Liver (tissue), 9 donors: Measurements from ENCODE around the gene IQCE. TPM values are rescaled to one million over a fixed set of nuclear protein-coding genes. Genes with fewer than 3 reads are reported as not detected.
A peak's percentile ranks its signal among the peaks of the same experiment; 100 is the strongest.

Source experiments
- DNase-seq: peaks from one replicate; pipeline ENCODE4 v3.0.0-alpha.2; 2017; ENCODE audit warnings: low spot score
- H3K27ac ChIP-seq, 2 donors: one replicate each; pipeline ENCODE4 v1.7.0; 2013; ENCODE audit warnings: inconsistent platforms in 2 of 2, low read length in 2 of 2, control low read depth in 1 of 2, low read depth in 1 of 2, mild to moderate bottlenecking in 1 of 2
- H3K27me3 ChIP-seq, 4 donors: one replicate each; pipeline versions ENCODE4 v1.6.1 to v1.7.0; 2013; ENCODE audit warnings: low read length in 3 of 4, inconsistent platforms in 1 of 4, mild to moderate bottlenecking in 1 of 4, moderate library complexity in 1 of 4; ENCODE audit not compliant: control insufficient read depth in 4 of 4, insufficient read depth in 4 of 4
- H3K36me3 ChIP-seq, 4 donors: one replicate each; pipeline versions ENCODE4 v1.6.1 to v1.7.0; 2013; ENCODE audit warnings: low read length in 3 of 4, mild to moderate bottlenecking in 3 of 4, low read depth in 1 of 4, moderate library complexity in 1 of 4; ENCODE audit not compliant: control insufficient read depth in 4 of 4, insufficient read depth in 3 of 4
- H3K4me1 ChIP-seq, 4 donors: one replicate each; pipeline versions ENCODE4 v1.6.1 to v1.7.0; 2013; ENCODE audit warnings: low read length in 3 of 4, mild to moderate bottlenecking in 3 of 4, moderate library complexity in 1 of 4; ENCODE audit not compliant: control insufficient read depth in 4 of 4, insufficient read depth in 4 of 4
- H3K4me3 ChIP-seq, 3 donors: one replicate each; pipeline versions ENCODE4 v1.6.1 to v1.7.0; 2013; ENCODE audit warnings: low read length in 3 of 3, control low read depth in 1 of 3, low read depth in 1 of 3, mild to moderate bottlenecking in 1 of 3
- H3K9ac ChIP-seq, 2 donors: one replicate each; pipeline ENCODE4 v1.7.0; 2013; ENCODE audit warnings: low read length in 2 of 2, mild to moderate bottlenecking in 2 of 2, moderate library complexity in 2 of 2, control low read depth in 1 of 2, low read depth in 1 of 2
- H3K9me3 ChIP-seq, 4 donors: one replicate each; pipeline versions ENCODE4 v1.6.1 to v1.7.0; 2013; ENCODE audit warnings: low read length in 3 of 4; ENCODE audit not compliant: control insufficient read depth in 4 of 4
- EGR1 ChIP-seq, 2 donors: IDR thresholded peaks; 2 replicates each; pipeline ENCODE4 v1.6.1; 2016 to 2018; ENCODE audit warnings: antibody characterized with exemption in 2 of 2, low read depth in 2 of 2
- FOXA1 ChIP-seq: IDR thresholded peaks from 2 replicates; pipeline ENCODE4 v1.6.1; 2016; ENCODE audit warnings: antibody characterized with exemption
- FOXA2 ChIP-seq: IDR thresholded peaks from 2 replicates; pipeline ENCODE4 v1.6.1; 2016; ENCODE audit warnings: antibody characterized with exemption
- GABPA ChIP-seq, 2 donors: IDR thresholded peaks in 1 of 2; conservative IDR thresholded peaks in 1 of 2; 2 replicates each; pipeline ENCODE4 v1.6.1; 2016; ENCODE audit warnings: antibody characterized with exemption in 2 of 2, mild to moderate bottlenecking in 1 of 2, moderate library complexity in 1 of 2
- HNF4A ChIP-seq, 2 donors: conservative IDR thresholded peaks; 2 replicates each; pipeline ENCODE4 v1.6.1; 2016; ENCODE audit warnings: antibody characterized with exemption in 2 of 2, mild to moderate bottlenecking in 2 of 2
- HNF4G ChIP-seq: IDR thresholded peaks from 2 replicates; pipeline ENCODE4 v1.6.1; 2016; ENCODE audit warnings: antibody characterized with exemption
- JUND ChIP-seq, 2 donors: IDR thresholded peaks; 2 replicates each; pipeline ENCODE4 v1.6.1; 2016; ENCODE audit warnings: antibody characterized with exemption in 2 of 2
- RAD21 ChIP-seq, 2 donors: IDR thresholded peaks; 2 replicates each; pipeline ENCODE4 v1.6.1; 2016; ENCODE audit warnings: antibody characterized with exemption in 2 of 2, mild to moderate bottlenecking in 2 of 2
- RXRA ChIP-seq, 2 donors: IDR thresholded peaks; 2 replicates each; pipeline ENCODE4 v1.6.1; 2017 to 2018; ENCODE audit warnings: antibody characterized with exemption in 2 of 2, mild to moderate bottlenecking in 1 of 2
- SP1 ChIP-seq: IDR thresholded peaks from 2 replicates; pipeline ENCODE4 v1.6.1; 2018; ENCODE audit warnings: antibody characterized with exemption, mild to moderate bottlenecking
- TAF1 ChIP-seq: conservative IDR thresholded peaks from 2 replicates; pipeline ENCODE4 v1.6.1; 2016; ENCODE audit warnings: antibody characterized with exemption, mild to moderate bottlenecking
- YY1 ChIP-seq: IDR thresholded peaks from 2 replicates; pipeline ENCODE4 v1.6.1; 2016; ENCODE audit warnings: antibody characterized with exemption, mild to moderate bottlenecking
- WGBS: extraction: QIAGEN DNeasy Blood & Tissue Kit; methylation state at CpG from one replicate; pipeline ENCODE4 v1.1.7; 2013; 5-methylcytosine and 5-hydroxymethylcytosine counted together
- polyA plus RNA-seq, 2 donors: library from polyadenylated mRNA; stranded (reverse) in 1 of 2; unstranded in 1 of 2; fragments of 200-250 nt in 1 of 2; fragments of >200 nt in 1 of 2; fragmentation: Nextera tagmentation in 1 of 2; extraction: Ambion mirVana in 1 of 2; gene quantifications; one replicate each; pipeline versions ENCODE4 v1.2.1 to v1.2.3, GENCODE V29; 2013 to 2015
- total RNA-seq, 2 donors: library from RNA; depleted of rRNA; stranded (reverse); fragments of >200 nt; gene quantifications; one replicate each; pipeline ENCODE4 v1.2.3, GENCODE V29; 2014
- TF ChIP-seq, protein P1 (sequence below): IDR thresholded peaks from 2 replicates; pipeline ENCODE4 v1.6.1; 2016; ENCODE audit warnings: antibody characterized with exemption
- TF ChIP-seq, protein P2 (sequence below): IDR thresholded peaks from 2 replicates; pipeline ENCODE4 v1.6.1; 2016; ENCODE audit warnings: antibody characterized with exemption
- TF ChIP-seq, protein P3 (sequence below): fragments of 150-350 bp; IDR thresholded peaks from 2 replicates; pipeline ENCODE4 v1.5.1; 2017; ENCODE audit warnings: improper control_type of control experiment, low read depth, low read length; ENCODE audit not compliant: missing input control
- TF ChIP-seq, protein P4 (sequence below): IDR thresholded peaks from 2 replicates; pipeline ENCODE4 v1.6.1; 2016; ENCODE audit warnings: antibody characterized with exemption, mild to moderate bottlenecking
- TF ChIP-seq, protein P5 (sequence below): IDR thresholded peaks from 2 replicates; pipeline ENCODE4 v1.6.1; 2016; ENCODE audit warnings: antibody characterized with exemption
- donor health status: healthy.
- donor health status: healthy.
- donor health status: healthy.
- donor health status: healthy.
- donor health status: healthy.

The IQCE gene
- total and polyA plus RNA-seq, 4 donors, result 2.1 to 5.9 (median 3.6) TPM

DNA sequence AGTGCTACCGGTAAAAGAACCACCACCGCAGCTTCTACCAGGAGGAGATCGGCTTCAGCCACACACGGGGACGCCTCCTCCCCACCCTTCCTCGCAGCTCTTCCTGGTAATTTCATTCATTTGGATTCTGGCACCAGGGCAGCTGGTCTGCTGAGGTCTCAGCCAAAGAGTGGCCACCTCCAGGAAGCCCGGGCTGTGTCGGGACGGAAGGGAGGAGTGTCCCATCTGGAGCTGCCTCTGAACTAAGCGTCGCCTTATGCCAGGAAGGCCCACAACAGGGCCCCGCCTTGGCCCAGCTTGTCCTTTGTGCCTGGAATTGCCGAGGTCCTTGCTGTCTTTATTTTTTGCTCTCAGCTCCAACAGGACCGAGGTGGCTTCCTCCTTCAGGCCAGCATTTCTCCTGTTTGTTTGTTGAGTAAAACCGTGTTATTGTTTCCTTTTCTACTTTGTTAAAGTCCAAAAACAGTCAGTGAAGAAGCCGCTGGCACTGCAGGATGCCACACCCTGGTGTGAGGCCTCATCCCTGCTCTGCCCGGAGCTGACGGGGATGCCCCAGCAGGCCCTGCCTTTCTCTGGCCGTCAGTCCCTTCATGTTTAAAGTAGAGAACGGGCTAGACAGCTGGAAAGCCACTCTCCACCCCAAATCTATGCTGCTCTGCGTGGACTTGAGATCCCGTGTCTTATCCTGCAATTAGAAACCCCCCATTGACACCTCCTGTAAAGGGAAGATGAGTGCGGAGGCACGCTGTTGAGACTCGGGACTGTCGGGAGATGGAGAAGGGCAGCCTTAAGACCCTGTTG lies 48.5 kb downstream of the IQCE start (continued):
- TF ChIP-seq, protein P1, sequence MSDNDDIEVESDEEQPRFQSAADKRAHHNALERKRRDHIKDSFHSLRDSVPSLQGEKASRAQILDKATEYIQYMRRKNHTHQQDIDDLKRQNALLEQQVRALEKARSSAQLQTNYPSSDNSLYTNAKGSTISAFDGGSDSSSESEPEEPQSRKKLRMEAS, result no peak
- peak; percentile 34 for TF ChIP-seq SP1
- TF ChIP-seq, protein P2, sequence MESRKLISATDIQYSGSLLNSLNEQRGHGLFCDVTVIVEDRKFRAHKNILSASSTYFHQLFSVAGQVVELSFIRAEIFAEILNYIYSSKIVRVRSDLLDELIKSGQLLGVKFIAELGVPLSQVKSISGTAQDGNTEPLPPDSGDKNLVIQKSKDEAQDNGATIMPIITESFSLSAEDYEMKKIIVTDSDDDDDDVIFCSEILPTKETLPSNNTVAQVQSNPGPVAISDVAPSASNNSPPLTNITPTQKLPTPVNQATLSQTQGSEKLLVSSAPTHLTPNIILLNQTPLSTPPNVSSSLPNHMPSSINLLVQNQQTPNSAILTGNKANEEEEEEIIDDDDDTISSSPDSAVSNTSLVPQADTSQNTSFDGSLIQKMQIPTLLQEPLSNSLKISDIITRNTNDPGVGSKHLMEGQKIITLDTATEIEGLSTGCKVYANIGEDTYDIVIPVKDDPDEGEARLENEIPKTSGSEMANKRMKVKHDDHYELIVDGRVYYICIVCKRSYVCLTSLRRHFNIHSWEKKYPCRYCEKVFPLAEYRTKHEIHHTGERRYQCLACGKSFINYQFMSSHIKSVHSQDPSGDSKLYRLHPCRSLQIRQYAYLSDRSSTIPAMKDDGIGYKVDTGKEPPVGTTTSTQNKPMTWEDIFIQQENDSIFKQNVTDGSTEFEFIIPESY, result no peak

DNA sequence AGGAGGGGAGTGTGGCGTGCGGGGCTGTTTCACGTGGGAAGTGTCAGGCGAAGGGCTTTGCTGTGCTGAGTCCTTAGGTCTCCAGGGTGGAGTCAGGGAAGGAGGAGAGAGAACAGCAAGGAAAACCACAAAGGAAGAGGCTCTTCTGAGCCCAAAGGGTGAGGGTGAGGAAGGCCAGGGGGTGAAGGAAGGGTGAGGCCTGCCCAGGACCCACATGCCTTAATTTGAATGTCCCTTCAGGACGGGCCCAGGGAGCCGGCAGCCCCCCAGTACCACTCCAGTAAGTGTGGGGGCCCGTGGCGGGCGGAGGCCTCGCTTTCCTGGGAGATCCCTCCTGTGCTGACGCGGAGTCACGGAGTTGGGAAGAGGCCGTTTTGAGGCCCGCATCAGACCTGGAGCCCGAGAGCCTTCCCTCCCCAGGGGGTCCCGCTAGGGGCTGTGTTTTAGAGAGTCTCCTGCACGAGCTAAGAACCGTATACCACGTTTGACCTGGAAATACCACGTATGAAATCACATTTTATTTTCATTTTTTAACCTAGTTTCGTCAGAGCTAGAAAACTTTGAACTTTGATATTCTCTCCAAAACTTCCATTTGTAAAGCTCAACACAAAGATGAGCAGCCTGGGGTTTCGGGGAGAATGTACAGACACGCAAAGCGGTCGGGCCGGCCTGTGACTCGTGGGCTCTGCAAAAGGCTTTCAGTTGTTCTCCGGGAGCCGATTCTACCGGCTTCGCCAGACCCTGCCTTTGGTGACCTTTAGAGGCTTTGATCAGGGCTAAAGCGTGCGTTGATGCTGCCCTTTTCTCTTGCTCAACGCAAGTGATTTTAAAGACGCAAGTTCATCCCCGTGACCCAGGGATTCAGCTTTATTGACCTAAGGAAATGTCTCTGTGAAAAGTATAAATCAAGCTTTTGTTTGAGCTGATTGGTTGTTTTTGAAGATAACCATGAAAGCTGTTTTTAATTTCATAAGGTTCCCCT lies 49.4 kb downstream of the IQCE start:
- no peaks in the 10 kb centered on the region for H3K27me3 ChIP-seq
- 85% methylated on average over 37 of the region's 37 CpGs for WGBS
- H3K4me1 ChIP-seq, result no peaks in the 10 kb centered on the region
- H3K36me3 ChIP-seq, result no peaks in the 10 kb centered on the region
- no peak overlapping the region for H3K9ac ChIP-seq
- DNase-seq, result no peak
- no peak overlapping the region for H3K27ac ChIP-seq
- no peaks in the 10 kb centered on the region for H3K9me3 ChIP-seq
- no peak overlapping the region for H3K4me3 ChIP-seq
- TF ChIP-seq, protein P2, result no peak
- TF ChIP-seq, protein P3, sequence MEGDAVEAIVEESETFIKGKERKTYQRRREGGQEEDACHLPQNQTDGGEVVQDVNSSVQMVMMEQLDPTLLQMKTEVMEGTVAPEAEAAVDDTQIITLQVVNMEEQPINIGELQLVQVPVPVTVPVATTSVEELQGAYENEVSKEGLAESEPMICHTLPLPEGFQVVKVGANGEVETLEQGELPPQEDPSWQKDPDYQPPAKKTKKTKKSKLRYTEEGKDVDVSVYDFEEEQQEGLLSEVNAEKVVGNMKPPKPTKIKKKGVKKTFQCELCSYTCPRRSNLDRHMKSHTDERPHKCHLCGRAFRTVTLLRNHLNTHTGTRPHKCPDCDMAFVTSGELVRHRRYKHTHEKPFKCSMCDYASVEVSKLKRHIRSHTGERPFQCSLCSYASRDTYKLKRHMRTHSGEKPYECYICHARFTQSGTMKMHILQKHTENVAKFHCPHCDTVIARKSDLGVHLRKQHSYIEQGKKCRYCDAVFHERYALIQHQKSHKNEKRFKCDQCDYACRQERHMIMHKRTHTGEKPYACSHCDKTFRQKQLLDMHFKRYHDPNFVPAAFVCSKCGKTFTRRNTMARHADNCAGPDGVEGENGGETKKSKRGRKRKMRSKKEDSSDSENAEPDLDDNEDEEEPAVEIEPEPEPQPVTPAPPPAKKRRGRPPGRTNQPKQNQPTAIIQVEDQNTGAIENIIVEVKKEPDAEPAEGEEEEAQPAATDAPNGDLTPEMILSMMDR, result no peak
- TF ChIP-seq YY1 (no peak), HNF4G (no peak), SP1 (no peak), RXRA (IDR thresholded peaks at IDR 0.05) (no peak), JUND (IDR thresholded peaks at IDR 0.05) (no peak), EGR1 (IDR thresholded peaks at IDR 0.05; ENCODE audit: low read depth in 2 of 2) (no peak), GABPA (IDR thresholded peaks at IDR 0.05 in 1 of 2, conservative IDR thresholded peaks at IDR 0.05 in 1 of 2) (no peak), RAD21 (IDR thresholded peaks at IDR 0.05) (no peak), TAF1 (no peak), FOXA2 (no peak), FOXA1 (no peak), HNF4A (conservative IDR thresholded peaks at IDR 0.05) (no peak)
- TF ChIP-seq, protein P4, sequence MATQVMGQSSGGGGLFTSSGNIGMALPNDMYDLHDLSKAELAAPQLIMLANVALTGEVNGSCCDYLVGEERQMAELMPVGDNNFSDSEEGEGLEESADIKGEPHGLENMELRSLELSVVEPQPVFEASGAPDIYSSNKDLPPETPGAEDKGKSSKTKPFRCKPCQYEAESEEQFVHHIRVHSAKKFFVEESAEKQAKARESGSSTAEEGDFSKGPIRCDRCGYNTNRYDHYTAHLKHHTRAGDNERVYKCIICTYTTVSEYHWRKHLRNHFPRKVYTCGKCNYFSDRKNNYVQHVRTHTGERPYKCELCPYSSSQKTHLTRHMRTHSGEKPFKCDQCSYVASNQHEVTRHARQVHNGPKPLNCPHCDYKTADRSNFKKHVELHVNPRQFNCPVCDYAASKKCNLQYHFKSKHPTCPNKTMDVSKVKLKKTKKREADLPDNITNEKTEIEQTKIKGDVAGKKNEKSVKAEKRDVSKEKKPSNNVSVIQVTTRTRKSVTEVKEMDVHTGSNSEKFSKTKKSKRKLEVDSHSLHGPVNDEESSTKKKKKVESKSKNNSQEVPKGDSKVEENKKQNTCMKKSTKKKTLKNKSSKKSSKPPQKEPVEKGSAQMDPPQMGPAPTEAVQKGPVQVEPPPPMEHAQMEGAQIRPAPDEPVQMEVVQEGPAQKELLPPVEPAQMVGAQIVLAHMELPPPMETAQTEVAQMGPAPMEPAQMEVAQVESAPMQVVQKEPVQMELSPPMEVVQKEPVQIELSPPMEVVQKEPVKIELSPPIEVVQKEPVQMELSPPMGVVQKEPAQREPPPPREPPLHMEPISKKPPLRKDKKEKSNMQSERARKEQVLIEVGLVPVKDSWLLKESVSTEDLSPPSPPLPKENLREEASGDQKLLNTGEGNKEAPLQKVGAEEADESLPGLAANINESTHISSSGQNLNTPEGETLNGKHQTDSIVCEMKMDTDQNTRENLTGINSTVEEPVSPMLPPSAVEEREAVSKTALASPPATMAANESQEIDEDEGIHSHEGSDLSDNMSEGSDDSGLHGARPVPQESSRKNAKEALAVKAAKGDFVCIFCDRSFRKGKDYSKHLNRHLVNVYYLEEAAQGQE, result no peak
- TF ChIP-seq, protein P1, result no peak
- TF ChIP-seq, protein P5, sequence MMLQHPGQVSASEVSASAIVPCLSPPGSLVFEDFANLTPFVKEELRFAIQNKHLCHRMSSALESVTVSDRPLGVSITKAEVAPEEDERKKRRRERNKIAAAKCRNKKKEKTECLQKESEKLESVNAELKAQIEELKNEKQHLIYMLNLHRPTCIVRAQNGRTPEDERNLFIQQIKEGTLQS, result no peak
